Activated CD8-positive, alpha-beta memory T cell treated with anti-CD3 and anti-CD28 coated beads, Interleukin-2, amount 50 U/mL, for 24 hours (primary cell): ENCODE measurements around the gene SNAPIN.
"Not testable (repeated sequence)": the region's sequence is repeated elsewhere in the genome, so short reads cannot be mapped to it uniquely, and the experiment has no call there.

Experiments used
- DNase-seq: peaks from one replicate; pipeline ENCODE4 v3.0.0-alpha.2; 2020; ENCODE audit errors: extremely low read depth

Gene SNAPIN

GRCh38 chr1:153626904-153627714 lies 31.4 kb upstream of the SNAPIN start, which contains the start of gene S100A13:
Gene S100A13 (minus strand): TSS chr1:153627505. CDS start chr1:153626472, 1,033 bp downstream.
- DNase-seq: no peak

DNA sequence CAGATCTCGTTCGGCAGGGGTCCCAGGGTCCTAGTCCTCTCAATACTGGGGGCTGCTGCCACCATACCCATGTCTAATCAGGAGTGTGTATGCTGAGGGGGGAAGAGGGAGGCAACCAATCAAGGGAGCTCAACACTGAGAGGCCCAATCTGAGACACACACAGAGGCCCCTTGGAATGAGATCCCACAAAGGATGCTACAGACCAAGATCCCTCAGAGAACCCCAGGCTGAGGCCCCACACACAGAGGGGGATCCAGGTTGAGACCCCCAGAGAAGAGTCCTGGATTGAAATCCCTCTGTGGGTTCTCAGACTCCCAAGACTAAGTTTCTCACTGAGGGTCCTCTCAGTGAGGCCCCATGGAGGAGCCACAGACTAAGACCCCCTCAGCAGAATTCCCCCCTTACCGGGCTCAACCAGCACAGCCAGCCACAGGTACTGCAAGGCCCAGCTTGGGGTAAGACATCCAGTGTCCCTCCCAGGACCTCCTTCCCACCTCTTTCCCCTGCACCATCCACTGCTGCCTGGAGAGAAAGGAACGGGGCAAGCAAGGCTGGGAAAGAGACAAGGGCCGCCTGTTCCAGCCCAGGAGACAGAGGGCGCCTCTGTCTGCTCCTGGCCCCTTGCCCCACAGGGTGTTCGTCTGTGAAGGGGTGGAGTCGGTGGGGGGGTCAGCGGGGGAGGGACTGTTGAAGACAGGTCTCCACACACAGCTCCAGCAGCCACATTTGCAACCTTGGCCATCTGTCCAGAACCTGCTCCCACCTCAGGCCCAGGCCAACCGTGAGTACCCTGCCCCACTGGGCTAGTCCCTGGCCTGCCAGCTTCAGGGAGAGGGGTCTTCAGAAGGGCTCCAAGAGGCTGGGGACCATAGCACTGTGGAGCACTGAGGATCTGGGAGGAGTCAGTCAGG lies 30.5 kb upstream of the SNAPIN start, which contains the start of gene S100A1:
Gene S100A1 (plus strand): TSS at position 720 of the 912 bp plus-strand sequence. CDS start 2,088 bp downstream, outside the sequence.
- no peak for DNase-seq

- DNase-seq: no peak
Observed at GRCh38 chr1:153628638-153629342, 29.7 kb upstream of the SNAPIN start.

DNA sequence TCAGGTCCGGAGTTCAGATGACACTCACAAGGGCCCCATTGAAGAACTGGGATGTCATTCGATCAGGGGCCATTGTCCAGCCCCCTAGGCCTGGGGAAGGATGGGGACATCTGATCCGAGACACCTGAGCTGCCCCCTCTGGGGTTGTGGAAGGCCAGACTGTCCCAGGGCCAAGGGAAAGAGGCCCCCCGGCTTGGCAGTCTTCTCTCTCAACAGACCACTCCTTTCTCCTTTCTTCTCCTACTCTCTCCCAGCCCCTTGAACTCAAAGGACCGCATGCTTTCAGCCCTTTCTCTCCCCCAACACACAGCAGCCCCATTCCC lies 29.2 kb upstream of the SNAPIN start:
- DNase-seq: no peak

DNA sequence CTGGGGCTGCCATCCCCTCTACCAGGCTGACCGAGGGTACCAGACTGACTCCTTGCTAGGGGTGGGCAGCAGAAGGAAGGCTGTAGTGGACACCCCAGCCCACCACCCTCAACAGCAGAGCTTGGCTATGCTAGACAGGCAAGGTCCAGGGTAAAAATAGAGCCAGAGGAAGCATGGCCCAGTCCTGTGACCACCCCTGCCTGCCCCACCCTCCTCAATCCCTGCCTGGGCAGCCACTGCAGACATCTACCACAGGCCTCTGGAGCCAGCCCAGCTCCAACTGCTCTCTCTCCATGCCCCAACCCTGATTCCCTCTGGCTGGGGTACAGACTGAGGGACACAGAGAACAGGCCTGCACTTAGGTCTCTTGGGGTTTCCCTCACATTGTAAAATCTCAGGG lies 28.5 kb upstream of the SNAPIN start:
- DNase-seq: no peak

DNA sequence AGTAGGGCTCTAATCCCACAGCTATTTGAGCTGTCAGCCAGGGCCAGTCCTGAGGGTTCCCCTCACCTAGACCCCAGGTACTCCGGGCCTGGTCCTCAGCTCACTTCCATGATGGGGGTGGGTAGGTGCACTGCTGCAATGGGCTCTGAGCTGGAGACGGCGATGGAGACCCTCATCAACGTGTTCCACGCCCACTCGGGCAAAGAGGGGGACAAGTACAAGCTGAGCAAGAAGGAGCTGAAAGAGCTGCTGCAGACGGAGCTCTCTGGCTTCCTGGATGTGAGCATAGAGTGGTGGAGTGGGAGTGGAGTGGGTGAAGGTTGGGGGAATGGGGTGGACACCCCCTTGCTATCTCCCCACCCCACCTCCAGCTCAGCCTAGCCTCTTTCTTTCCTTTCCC lies 28.1 kb upstream of the SNAPIN start:
- DNase-seq: no peak

GRCh38 chr1:153631047-153632022 lies 27.2 kb upstream of the SNAPIN start:
- no peak for DNase-seq

GRCh38 chr1:153633161-153633753 lies 25.2 kb upstream of the SNAPIN start:
- no peak for DNase-seq

DNA sequence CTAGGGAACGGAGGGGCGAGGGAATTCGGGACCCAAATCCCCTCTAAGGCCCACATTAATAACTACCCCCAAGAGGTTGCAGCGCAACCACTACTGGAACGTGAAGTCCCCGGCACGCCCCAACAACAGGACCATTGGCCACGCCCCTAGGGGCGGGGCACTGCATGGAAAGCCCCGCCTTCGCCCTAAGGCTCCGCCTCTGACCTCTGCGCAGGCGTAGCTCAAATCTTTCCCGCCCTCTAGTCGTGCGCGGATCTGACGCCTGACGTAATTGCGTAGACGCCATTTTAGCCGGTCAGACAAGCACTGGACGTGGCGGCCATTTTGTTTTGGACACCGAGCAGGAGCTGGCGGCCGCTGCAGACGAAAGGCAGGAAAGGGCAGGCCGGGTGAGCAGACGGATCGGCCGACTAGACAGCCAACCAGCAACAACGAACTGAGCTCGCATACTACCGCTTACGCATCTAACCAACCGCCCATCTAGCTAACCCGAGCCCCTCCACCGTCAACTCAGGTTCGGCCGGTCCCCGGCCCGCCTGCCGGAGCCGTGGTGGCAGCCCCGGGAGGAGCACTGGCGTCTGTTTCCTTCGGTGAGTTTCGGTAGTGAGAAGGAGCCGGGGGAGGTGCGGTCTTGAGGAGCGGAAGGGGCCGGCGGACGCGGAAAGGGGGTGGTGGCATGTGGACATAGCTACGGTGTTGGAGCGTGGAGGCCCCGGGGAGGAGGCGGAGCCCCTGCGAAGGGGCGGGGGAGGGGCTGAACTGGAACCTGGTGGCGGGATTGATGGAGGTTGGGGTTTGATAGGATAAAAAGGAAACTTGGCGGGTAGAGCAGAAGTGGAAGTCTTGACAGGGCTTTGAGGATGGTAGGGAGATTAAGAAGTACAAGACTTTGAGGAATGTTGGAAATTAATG lies 24.5 kb upstream of the SNAPIN start, which contains the start of gene CHTOP:
Gene CHTOP (plus strand): TSS at position 313 of the 912 bp plus-strand sequence. CDS start 2,523 bp downstream, outside the sequence.
- DNase-seq: peak; percentile 93

DNA sequence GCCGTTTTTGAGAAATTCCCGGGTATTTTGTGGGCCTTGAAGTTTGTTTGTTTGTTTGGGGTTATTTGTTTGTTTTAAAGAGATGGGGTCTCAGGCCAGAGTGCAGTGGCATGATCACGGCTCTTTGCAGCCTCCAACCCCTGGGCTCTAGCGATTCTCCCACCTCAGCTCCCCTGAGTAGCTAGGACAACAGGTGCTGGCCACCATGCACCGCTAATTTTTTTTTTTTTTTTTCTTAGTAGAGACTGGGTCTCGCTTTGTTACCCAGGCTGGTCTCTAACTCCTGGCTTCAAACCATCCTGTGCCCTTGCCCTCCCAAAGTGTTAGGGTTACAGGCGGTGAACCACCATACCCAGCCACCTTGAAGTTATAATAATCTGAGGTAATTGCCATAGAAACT lies 22.6 kb upstream of the SNAPIN start:
- no peak for DNase-seq

DNA sequence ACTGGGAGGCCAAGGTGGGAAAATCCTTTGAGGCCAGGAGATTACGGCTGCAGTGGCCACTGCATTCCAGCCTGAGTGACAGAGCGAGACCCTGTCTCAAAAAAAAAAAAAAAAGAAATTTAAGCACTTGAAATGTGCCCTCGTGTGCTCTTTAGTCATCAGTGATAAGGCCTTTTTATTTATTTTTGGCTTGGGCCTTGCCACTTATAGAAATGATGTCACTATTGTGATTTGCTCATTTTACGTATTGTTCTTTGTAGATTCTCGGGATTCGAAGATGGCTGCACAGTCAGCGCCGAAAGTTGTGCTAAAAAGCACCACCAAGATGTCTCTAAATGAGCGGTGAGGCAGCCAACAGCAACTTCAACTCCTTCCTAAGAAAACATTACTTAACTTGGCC lies 22.2 kb upstream of the SNAPIN start:
- no peak for DNase-seq

- DNase-seq: no peak
Observed at GRCh38 chr1:153638261-153638660, 20.2 kb upstream of the SNAPIN start.

GRCh38 chr1:153639280-153639679 lies 19.2 kb upstream of the SNAPIN start:
- DNase-seq: no peak

GRCh38 chr1:153640213-153640612 lies 18.3 kb upstream of the SNAPIN start:
- DNase-seq: not testable (repeated sequence)

GRCh38 chr1:153640861-153641260 lies 17.6 kb upstream of the SNAPIN start:
- DNase-seq: no peak

GRCh38 chr1:153642161-153642560 lies 16.3 kb upstream of the SNAPIN start:
- DNase-seq: no peak

DNA sequence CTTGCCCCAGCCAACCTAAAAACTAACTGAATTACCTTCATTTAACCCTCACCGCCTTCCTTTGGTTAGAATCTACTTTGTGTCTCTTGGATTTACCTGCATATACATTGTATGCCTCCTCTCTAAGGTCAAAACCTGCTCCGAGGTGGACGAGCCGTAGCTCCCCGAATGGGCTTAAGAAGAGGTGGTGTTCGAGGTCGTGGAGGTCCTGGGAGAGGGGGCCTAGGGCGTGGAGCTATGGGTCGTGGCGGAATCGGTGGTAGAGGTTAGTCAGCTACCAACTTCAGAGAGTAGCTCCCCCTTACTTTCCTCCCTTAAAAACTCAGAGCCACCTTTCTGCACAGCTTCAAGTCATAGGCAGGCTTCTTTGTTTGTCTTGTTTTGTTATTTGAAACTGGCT lies 15.4 kb upstream of the SNAPIN start:
- DNase-seq: no peak

DNA sequence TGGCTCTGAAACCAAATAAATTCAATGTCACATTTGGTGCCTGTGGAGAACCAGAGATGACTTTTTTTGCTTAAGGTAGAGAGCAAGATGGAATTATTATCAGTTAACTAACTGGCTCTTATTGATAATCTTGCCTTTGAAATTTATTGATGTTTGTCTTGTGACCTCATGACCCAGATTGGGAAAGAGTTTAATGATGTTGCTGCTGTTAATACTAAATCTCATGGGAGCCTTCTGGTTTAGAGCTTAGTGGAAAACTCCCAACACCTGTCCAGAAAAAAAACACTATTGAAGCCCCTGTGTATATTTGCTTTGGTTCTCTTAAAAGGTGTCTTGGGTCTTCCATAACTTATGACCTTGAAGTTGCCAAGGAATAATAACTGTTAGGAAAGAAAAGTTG lies 14.7 kb upstream of the SNAPIN start:
- DNase-seq: no peak

DNA sequence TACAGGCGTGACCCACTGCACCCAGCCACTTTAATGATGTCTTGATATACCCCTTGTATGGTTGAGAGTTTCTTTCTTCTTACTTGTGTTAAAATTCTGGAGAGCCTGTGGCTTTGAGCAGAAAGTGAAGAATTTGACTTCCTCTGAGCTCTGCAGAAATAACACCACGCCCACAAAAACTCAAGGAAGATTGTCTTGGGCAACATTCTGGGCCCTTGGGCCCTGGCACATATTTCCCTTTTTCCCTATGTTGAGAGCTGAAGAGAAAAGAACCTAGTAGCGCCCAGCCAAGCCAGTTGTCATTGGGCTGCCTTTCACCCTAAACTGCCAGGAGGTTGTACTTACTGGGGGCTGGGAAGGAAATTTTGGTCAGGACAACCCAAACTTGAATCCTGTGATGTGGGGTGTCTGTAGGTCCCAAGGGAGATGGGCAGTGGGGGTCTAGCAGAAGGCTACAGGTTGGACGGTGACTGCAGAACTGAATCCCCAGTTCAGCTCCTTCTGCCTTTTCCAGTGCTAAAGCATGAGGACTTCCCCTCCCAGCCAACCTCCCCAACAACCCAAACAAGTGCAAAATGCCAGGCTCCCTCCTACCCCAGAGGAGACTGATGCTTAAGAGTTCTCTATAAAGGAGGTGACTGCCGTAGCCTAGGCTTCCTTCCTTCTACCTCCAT lies 11.7 kb upstream of the SNAPIN start:
- no peak for DNase-seq
